PFSK-1 (cell line): ENCODE data around the gene ATF1.

Experiments used
- POLR2AphosphoS5 ChIP-seq: IDR thresholded peaks from 2 replicates; pipeline ENCODE4 v1.6.1; 2012; ENCODE audit warnings: low read depth, mild to moderate bottlenecking, control low read depth, low read length, moderate library complexity
- TAF1 ChIP-seq: IDR thresholded peaks from 2 replicates; pipeline ENCODE4 v1.6.1; 2012; ENCODE audit warnings: low read length, control low read depth, borderline replicate concordance; ENCODE audit not compliant: insufficient read depth
- TF ChIP-seq, protein P1 (sequence below), 2 experiments: IDR thresholded peaks; 2 replicates each; pipeline versions ENCODE4 v1.6.1 to v1.8.0; 2011 to 2012; ENCODE audit warnings: low read depth in 2 of 2, low read length in 2 of 2, control low read depth in 1 of 2, inconsistent platforms in 1 of 2, mild to moderate bottlenecking in 1 of 2, moderate library complexity in 1 of 2; ENCODE audit not compliant: insufficient read depth in 1 of 2

DNA sequence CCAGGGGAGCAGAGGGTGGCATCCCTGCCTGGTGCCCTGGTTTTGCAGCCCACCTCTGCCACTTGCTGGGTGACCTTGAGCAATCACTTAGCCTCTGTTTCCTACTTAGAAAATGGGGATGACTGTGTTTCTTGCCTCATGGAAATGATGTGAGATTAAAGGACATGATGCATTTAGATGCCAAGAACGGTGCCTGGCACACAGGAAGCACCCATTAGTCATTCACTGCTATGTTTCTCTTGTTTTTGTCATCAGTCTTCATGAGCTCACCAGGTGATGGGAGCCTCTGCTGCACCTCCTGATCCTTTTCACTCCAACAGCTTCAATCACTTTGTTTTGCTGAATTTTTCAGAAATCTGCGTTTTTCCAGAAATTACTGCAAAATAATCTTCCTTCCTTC lies 23.6 kb upstream of the ATF1 start:
- TF ChIP-seq POLR2AphosphoS5: no peak
- no peak for TF ChIP-seq TAF1
- TF ChIP-seq, protein P1, sequence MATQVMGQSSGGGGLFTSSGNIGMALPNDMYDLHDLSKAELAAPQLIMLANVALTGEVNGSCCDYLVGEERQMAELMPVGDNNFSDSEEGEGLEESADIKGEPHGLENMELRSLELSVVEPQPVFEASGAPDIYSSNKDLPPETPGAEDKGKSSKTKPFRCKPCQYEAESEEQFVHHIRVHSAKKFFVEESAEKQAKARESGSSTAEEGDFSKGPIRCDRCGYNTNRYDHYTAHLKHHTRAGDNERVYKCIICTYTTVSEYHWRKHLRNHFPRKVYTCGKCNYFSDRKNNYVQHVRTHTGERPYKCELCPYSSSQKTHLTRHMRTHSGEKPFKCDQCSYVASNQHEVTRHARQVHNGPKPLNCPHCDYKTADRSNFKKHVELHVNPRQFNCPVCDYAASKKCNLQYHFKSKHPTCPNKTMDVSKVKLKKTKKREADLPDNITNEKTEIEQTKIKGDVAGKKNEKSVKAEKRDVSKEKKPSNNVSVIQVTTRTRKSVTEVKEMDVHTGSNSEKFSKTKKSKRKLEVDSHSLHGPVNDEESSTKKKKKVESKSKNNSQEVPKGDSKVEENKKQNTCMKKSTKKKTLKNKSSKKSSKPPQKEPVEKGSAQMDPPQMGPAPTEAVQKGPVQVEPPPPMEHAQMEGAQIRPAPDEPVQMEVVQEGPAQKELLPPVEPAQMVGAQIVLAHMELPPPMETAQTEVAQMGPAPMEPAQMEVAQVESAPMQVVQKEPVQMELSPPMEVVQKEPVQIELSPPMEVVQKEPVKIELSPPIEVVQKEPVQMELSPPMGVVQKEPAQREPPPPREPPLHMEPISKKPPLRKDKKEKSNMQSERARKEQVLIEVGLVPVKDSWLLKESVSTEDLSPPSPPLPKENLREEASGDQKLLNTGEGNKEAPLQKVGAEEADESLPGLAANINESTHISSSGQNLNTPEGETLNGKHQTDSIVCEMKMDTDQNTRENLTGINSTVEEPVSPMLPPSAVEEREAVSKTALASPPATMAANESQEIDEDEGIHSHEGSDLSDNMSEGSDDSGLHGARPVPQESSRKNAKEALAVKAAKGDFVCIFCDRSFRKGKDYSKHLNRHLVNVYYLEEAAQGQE (IDR thresholded peaks at IDR 0.05; ENCODE audit: insufficient read depth in 1 of 2, low read depth in 2 of 2, low read length in 2 of 2): no peak
